IMR-90 (cell line): ENCODE results near the gene MAGI1. TPM values are rescaled to one million over a fixed set of nuclear protein-coding genes. Genes with fewer than 3 reads are reported as not detected.

Experiments
- ATAC-seq: fragments of 200-7000 bp; cut with Tn5 transposase; 2 replicates; pipeline ENCODE4 v1.9.1; 2020; ENCODE audit warnings: low read depth, mild to moderate bottlenecking, moderate library complexity
- BruUV-seq: library from RNA; stranded (reverse); fragments of 400-500 nt; replicated peaks from 2 replicates; lab custom pipeline; 2021; lab: Mats Ljungman, UMichigan
- CTCF ChIA-PET: fragments of 300-600 bp; formaldehyde crosslinking; extraction: SDS; loops from one replicate; lab custom pipeline; 2021; ENCODE audit warnings: antibody characterized with exemption; lab: Yijun Ruan, JAX
- POLR2A ChIA-PET: fragments of 300-600 bp; sonication (Branson Sonifier 250); formaldehyde crosslinking; loops from one replicate; lab custom pipeline; 2022; ENCODE audit warnings: antibody characterized with exemption; ENCODE audit not compliant: unreplicated experiment; lab: Charles Lee
- DNase-seq: peaks from one replicate; pipeline ENCODE4 v3.0.0; 2013
- H2AFZ ChIP-seq: replicated peaks from 2 replicates; pipeline ENCODE3; 2013; ENCODE audit warnings: low read length, mild to moderate bottlenecking; ENCODE audit not compliant: poor library complexity
- H2AK5ac ChIP-seq: 2 replicates; pipeline ENCODE4 v1.6.1; 2013; ENCODE audit warnings: low read depth, low read length, inconsistent platforms
- H2AK9ac ChIP-seq: replicated peaks from 2 replicates; pipeline ENCODE3; 2013; ENCODE audit warnings: mild to moderate bottlenecking, low read depth, low read length, moderate library complexity; ENCODE audit not compliant: poor library complexity
- H2BK120ac ChIP-seq: 2 replicates; pipeline ENCODE4 v1.6.1; 2013; ENCODE audit warnings: low read depth, low read length, inconsistent platforms
- H2BK15ac ChIP-seq: 3 replicates; pipeline ENCODE4 v1.6.1; 2013; ENCODE audit warnings: low read depth, low read length, inconsistent platforms
- H2BK20ac ChIP-seq: 2 replicates; pipeline ENCODE4 v1.6.1; 2013; ENCODE audit warnings: low read depth, mild to moderate bottlenecking, inconsistent platforms, low read length, moderate library complexity
- H2BK5ac ChIP-seq: 2 replicates; pipeline ENCODE4 v1.6.1; 2013; ENCODE audit warnings: mild to moderate bottlenecking, low read depth, low read length, inconsistent platforms; ENCODE audit not compliant: poor library complexity, severe bottlenecking
- H3K14ac ChIP-seq: replicated peaks from 2 replicates; pipeline ENCODE4 v1.6.1; 2013; ENCODE audit warnings: low read depth, low read length, inconsistent platforms
- H3K18ac ChIP-seq: 2 replicates; pipeline ENCODE4 v1.6.1; 2013; ENCODE audit warnings: low read depth, low read length, control low read depth
- H3K23ac ChIP-seq: 2 replicates; pipeline ENCODE4 v1.6.1; 2013; ENCODE audit warnings: low read depth, low read length, inconsistent platforms
- H3K27ac ChIP-seq: 2 replicates; pipeline ENCODE4 v1.5.1; 2013; ENCODE audit warnings: mild to moderate bottlenecking, control low read depth, low read length; ENCODE audit not compliant: insufficient read depth
- H3K27me3 ChIP-seq: 2 replicates; pipeline ENCODE4 v1.6.1; 2013; ENCODE audit warnings: low read length; ENCODE audit not compliant: control insufficient read depth, insufficient read depth
- H3K36me3 ChIP-seq: 2 replicates; pipeline ENCODE4 v1.6.1; 2013; ENCODE audit warnings: low read length, mixed read lengths; ENCODE audit not compliant: control insufficient read depth, insufficient read depth
- H3K4ac ChIP-seq: 2 replicates; pipeline ENCODE4 v1.6.1; 2013; ENCODE audit warnings: low read depth, low read length, inconsistent platforms
- H3K4me1 ChIP-seq: 2 replicates; pipeline ENCODE4 v1.6.1; 2013; ENCODE audit warnings: low read length, mixed read lengths; ENCODE audit not compliant: control insufficient read depth, insufficient read depth
- H3K4me2 ChIP-seq: 2 replicates; pipeline ENCODE4 v1.6.1; 2013; ENCODE audit warnings: low read depth, mild to moderate bottlenecking, control low read depth, low read length, moderate library complexity
- H3K4me3 ChIP-seq: 2 replicates; pipeline ENCODE4 v1.5.1; 2013; ENCODE audit warnings: low read depth, mild to moderate bottlenecking, control low read depth, low read length, moderate library complexity; ENCODE audit not compliant: insufficient read depth
- H3K56ac ChIP-seq: 2 replicates; pipeline ENCODE4 v1.6.1; 2013; ENCODE audit warnings: low read length, inconsistent platforms; ENCODE audit not compliant: insufficient read depth; ENCODE audit errors: extremely low read depth
- H3K79me1 ChIP-seq, 2 experiments: 2 replicates each; pipeline ENCODE4 v1.6.1; 2013; ENCODE audit warnings: low read length in 2 of 2, inconsistent platforms in 1 of 2, low read depth in 1 of 2
- H3K9ac ChIP-seq: 2 replicates; pipeline ENCODE4 v1.6.1; 2013; ENCODE audit warnings: low read depth, low read length, control low read depth
- H3K9me1 ChIP-seq: 2 replicates; pipeline ENCODE4 v1.6.1; 2013; ENCODE audit warnings: low read length, inconsistent platforms; ENCODE audit not compliant: insufficient read depth
- H3K9me3 ChIP-seq: 2 replicates; pipeline ENCODE4 v1.6.1; 2013; ENCODE audit warnings: low read length; ENCODE audit not compliant: control insufficient read depth, insufficient read depth
- H4K20me1 ChIP-seq: 2 replicates; pipeline ENCODE4 v1.6.1; 2013; ENCODE audit warnings: low read length, inconsistent platforms; ENCODE audit not compliant: insufficient read depth
- H4K5ac ChIP-seq: 2 replicates; pipeline ENCODE4 v1.6.1; 2013; ENCODE audit warnings: mild to moderate bottlenecking, low read depth, low read length, control low read depth
- H4K8ac ChIP-seq, 2 experiments: 2 replicates each; pipeline ENCODE4 v1.6.1; 2013; ENCODE audit warnings: low read depth in 2 of 2, low read length in 2 of 2, control low read depth in 1 of 2, inconsistent platforms in 1 of 2
- H4K91ac ChIP-seq: 2 replicates; pipeline ENCODE4 v1.6.1; 2013; ENCODE audit warnings: low read depth, low read length, inconsistent platforms; ENCODE audit not compliant: insufficient read depth
- CEBPB ChIP-seq: IDR thresholded peaks from 2 replicates; pipeline ENCODE4 v1.6.1; 2012; ENCODE audit warnings: low read depth, low read length, improper control_type of control experiment
- CHD1 ChIP-seq: IDR thresholded peaks from 2 replicates; pipeline ENCODE4 v1.6.1; 2012; ENCODE audit warnings: low read depth, low read length, improper control_type of control experiment
- ELK1 ChIP-seq: fragments of 150-350 bp; IDR thresholded peaks from 2 replicates; pipeline ENCODE4 v1.6.1; 2016; ENCODE audit warnings: low read depth, mild to moderate bottlenecking, low read length, moderate library complexity, borderline replicate concordance
- MAFK ChIP-seq: IDR thresholded peaks from 2 replicates; pipeline ENCODE4 v1.6.1; 2012; ENCODE audit warnings: low read depth, low read length, improper control_type of control experiment
- MXI1 ChIP-seq: IDR thresholded peaks from 2 replicates; pipeline ENCODE4 v1.6.1; 2012; ENCODE audit warnings: low read depth, mild to moderate bottlenecking, low read length, moderate library complexity, borderline replicate concordance
- NFE2L2 ChIP-seq: fragments of 150-350 bp; IDR thresholded peaks from 2 replicates; pipeline ENCODE4 v1.6.1; 2016; ENCODE audit warnings: low read depth, mild to moderate bottlenecking, low read length
- POLR2A ChIP-seq: IDR thresholded peaks from 2 replicates; pipeline ENCODE4 v1.6.1; 2012; ENCODE audit warnings: mild to moderate bottlenecking, low read depth, low read length
- RAD21 ChIP-seq: IDR thresholded peaks from 2 replicates; pipeline ENCODE4 v1.6.1; 2012; ENCODE audit warnings: low read length, improper control_type of control experiment
- RCOR1 ChIP-seq: IDR thresholded peaks from 2 replicates; pipeline ENCODE4 v1.6.1; 2012; ENCODE audit warnings: mild to moderate bottlenecking, low read length, improper control_type of control experiment; ENCODE audit not compliant: insufficient replicate concordance
- RFX5 ChIP-seq: IDR thresholded peaks from 2 replicates; pipeline ENCODE4 v1.8.0; 2012; ENCODE audit warnings: low read depth, mild to moderate bottlenecking, low read length, moderate library complexity
- WGBS, 2 experiments: methylation state at CpG; one replicate each; pipeline versions ENCODE4 v1.1.5 to v1.1.7; 2013; ENCODE audit warnings: missing lambda C conversion rate in 2 of 2; ENCODE audit not compliant: insufficient read length in 1 of 2; ENCODE audit errors: extremely low coverage in 2 of 2; 5-methylcytosine and 5-hydroxymethylcytosine counted together
- dilution Hi-C: fragments of 300-500 bp; cut with HindIII; formaldehyde crosslinking; loops from one replicate; pipeline ENCODE4 v1.14.3; 2018; ENCODE audit warnings: low sequenced_read_pairs; ENCODE audit not compliant: unreplicated experiment
- in situ Hi-C: fragments of 300-500 bp; cut with MboI; formaldehyde crosslinking; loops from 3 replicates; pipeline ENCODE4 v1.14.3; 2019; ENCODE audit warnings: low sequenced_read_pairs, inconsistent platforms, mixed read lengths
- intact Hi-C: fragments of 100-400 bp; cut with micrococcal nuclease; formaldehyde crosslinking; loops from 2 replicates; pipeline ENCODE4 v1.10.0; 2022
- polyA plus RNA-seq, 3 experiments: library from polyadenylated mRNA; depleted of rRNA; stranded (reverse); fragments of >200 nt; gene quantifications; 2 replicates each; pipeline ENCODE4 v1.2.3, GENCODE V29; 2012; ENCODE audit warnings: low replicate concordance in 1 of 3
- total RNA-seq: library from RNA; depleted of rRNA; stranded (reverse); fragments of >200 nt; gene quantifications from 2 replicates; pipeline ENCODE4 v1.2.3, GENCODE V29; 2012
- TF ChIP-seq, protein P1 (sequence below): conservative IDR thresholded peaks from 2 replicates; pipeline ENCODE4 v1.5.1; 2012; ENCODE audit warnings: mild to moderate bottlenecking, low read depth, low read length, improper control_type of control experiment

Gene MAGI1
- total and polyA plus RNA-seq, 2 of the 4 experiments (the other 2 are of a cell fraction): 14.5 to 24.2 TPM

GRCh38 chr3:65666448-65667091, 372.1 kb downstream of the MAGI1 start:
- no peak overlapping the region for H2AK9ac ChIP-seq
- no CpG with 5 or more reads among the region's 6 CpGs for WGBS, 2 experiments
- ATAC-seq: no peak

More at GRCh38 chr3:65666448-65667091, 372.1 kb downstream of the MAGI1 start:
- Histone ChIP-seq H3K14ac (no peak overlapping the region), H4K91ac (no peak overlapping the region), H3K9me3 (no peaks in the 10 kb centered on the region), H3K27me3 (no peaks in the 10 kb centered on the region), H2BK20ac (no peak overlapping the region), H3K4me2 (no peak overlapping the region), H3K9ac (no peak overlapping the region), H2BK5ac (no peak overlapping the region), H3K27ac (no peak overlapping the region), H3K4me3 (no peak overlapping the region), H3K4ac (no peak overlapping the region), H2BK120ac (no peak overlapping the region), H2BK15ac (no peak overlapping the region), H3K9me1 (no peaks in the 10 kb centered on the region; the same call in 1 of the 2 replicates), H2AFZ (no peak overlapping the region), H3K4me1 (peaks cover 5% of the 10 kb centered on the region), H3K18ac (no peak overlapping the region), H2AK5ac (no peak overlapping the region), H4K5ac (no peak overlapping the region), H4K8ac (no peak overlapping the region), H4K20me1 (no peaks in the 10 kb centered on the region), H3K36me3 (no peaks in the 10 kb centered on the region), H3K79me1 (peaks cover 16 to 27% of the 10 kb centered on the region in 2 experiments), H3K56ac (no peak overlapping the region), H3K23ac (no peak overlapping the region)
- peak; percentile 61 for DNase-seq
- in situ Hi-C loops: no loop called here
- ChIA-PET POLR2A (no interaction called here), CTCF (no interaction called here)
- intact Hi-C loops: no loop called here
- BruUV-seq: no TSS peak
- dilution Hi-C loops: no loop called here
- TF ChIP-seq RCOR1: no peak
- TF ChIP-seq POLR2A: no peak
- no peak for TF ChIP-seq CEBPB
- no peak for TF ChIP-seq NFE2L2
- no peak for TF ChIP-seq CHD1
- no peak for TF ChIP-seq MAFK
- no peak for TF ChIP-seq MXI1
- no peak for TF ChIP-seq RFX5
- no peak for TF ChIP-seq RAD21
- TF ChIP-seq, protein P1, sequence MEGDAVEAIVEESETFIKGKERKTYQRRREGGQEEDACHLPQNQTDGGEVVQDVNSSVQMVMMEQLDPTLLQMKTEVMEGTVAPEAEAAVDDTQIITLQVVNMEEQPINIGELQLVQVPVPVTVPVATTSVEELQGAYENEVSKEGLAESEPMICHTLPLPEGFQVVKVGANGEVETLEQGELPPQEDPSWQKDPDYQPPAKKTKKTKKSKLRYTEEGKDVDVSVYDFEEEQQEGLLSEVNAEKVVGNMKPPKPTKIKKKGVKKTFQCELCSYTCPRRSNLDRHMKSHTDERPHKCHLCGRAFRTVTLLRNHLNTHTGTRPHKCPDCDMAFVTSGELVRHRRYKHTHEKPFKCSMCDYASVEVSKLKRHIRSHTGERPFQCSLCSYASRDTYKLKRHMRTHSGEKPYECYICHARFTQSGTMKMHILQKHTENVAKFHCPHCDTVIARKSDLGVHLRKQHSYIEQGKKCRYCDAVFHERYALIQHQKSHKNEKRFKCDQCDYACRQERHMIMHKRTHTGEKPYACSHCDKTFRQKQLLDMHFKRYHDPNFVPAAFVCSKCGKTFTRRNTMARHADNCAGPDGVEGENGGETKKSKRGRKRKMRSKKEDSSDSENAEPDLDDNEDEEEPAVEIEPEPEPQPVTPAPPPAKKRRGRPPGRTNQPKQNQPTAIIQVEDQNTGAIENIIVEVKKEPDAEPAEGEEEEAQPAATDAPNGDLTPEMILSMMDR: no peak
- TF ChIP-seq ELK1: no peak
